Stromal cell of bone marrow (primary cell): ENCODE measurements around the gene GDPGP1.
"Not testable (repeated sequence)": the region's sequence is repeated elsewhere in the genome, so short reads cannot be mapped to it uniquely, and the experiment has no call there.

ENCODE experiments used
- DNase-seq: peaks from one replicate; pipeline ENCODE4 v3.0.0-alpha.2; 2012; ENCODE audit warnings: low read depth

The GDPGP1 gene

DNA sequence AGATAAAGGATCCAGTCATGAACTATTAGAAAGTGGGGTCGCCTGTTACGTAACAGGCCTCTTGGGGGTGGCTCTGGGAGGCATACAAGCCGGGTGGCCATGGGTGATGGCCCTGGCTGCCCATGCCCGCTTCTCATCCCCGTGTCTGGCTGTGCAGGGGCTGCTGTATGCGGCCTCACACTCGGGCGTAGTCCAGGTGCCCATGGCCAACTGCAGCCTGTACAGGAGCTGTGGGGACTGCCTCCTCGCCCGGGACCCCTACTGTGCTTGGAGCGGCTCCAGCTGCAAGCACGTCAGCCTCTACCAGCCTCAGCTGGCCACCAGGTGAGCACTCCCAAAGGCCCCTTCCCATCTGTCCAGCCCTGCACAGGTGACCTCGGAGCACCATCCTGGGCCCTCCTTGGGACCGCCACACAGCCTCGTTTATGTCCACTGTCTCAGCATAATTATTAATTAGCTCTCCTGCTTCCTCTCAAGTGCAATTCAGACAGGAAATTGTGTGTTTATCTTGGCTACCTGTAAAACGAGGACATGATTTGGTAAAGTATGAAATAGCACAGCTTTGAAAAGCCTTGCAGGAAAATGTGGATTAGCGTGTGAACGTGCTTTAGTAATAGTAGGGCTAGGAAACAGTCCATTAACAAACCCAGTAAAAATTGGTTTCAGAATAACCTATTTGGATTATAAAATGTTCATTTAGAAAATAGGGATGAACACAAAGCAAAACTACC, 8.3 kb upstream of the GDPGP1 start:
- no peak for DNase-seq

DNA sequence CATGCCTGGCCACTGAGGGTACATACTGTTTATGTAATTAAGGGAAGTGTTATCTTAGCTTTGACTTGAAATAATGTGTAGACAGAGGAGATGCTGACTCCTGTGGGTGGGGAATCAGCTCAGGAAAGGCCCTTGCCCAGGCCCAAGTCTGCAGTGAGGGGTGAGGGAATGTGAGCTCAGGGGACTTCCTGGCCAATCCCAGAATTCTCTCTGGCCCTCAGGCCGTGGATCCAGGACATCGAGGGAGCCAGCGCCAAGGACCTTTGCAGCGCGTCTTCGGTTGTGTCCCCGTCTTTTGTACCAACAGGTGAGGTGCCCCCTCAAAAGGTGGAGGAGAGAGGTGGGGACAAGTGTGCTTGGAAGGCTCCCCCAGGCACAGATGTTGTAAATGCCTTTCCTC, 6.7 kb upstream of the GDPGP1 start:
- no peak for DNase-seq

GRCh38 chr15:90227816-90228772, 5.9 kb upstream of the GDPGP1 start:
- no peak for DNase-seq

DNA sequence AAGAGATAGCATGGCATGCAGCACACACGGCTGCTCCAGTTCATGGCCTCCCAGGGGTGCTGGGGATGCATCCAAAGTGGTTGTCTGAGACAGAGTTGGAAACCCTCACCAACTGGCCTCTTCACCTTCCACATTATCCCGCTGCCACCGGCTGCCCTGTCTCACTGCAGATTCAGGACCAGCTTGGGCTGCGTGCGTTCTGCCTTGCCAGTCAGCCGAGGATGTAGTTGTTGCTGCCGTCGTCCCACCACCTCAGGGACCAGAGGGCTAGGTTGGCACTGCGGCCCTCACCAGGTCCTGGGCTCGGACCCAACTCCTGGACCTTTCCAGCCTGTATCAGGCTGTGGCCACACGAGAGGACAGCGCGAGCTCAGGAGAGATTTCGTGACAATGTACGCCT, 5.0 kb upstream of the GDPGP1 start:
- no peak for DNase-seq

GRCh38 chr15:90230071-90230494, 3.9 kb upstream of the GDPGP1 start:
- no peak for DNase-seq

- DNase-seq, result no peak
These were observed 3.4 kb upstream of the GDPGP1 start for GRCh38 chr15:90230610-90231009.

DNA sequence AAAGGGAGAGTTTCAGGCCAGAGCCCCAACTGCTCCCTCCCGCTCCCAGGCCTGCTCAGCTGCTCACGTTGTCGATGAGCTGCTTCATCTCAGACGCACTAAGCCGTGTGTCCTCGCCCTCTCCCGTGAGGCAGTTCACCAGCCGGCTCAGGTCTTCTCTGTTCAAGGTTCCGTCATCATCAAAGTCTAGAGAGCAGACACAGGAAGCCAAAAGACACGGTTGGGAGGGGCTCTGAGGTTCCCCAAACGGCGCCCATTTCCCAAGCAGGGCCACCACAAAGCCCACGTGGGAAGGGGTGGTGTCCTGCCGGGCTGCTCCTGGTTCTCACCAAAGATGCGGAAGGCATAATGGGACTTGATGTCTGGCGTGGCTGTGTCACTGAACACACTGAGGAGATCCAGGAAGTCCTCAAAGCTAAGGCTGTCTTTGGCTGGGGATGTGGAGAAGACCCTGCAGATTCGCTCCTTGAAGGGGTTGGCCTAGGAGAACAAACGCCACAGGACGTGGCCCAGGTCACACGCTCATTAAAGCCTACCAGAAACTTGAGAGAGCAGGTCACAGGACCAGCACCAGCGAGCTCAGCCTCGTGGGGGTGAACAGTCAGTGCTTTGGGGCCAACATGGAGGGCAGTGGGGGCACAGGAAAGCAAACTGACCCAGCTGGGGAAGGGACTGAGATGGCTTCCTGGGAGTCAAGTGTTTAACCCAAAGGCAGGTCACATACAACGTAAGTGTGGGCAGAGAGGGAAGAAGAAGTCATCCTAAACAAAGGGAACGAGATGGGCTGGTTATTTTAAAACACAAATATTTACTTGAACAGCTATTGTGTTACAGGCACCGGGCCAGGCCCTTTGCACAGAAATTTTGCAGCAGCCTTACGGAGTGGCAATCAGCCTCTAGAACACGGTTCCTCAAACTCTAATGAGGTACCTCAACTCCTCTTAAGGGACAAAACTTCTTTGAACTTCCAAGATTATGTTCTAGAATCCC, 2.7 kb upstream of the GDPGP1 start:
- no peak for DNase-seq

DNA sequence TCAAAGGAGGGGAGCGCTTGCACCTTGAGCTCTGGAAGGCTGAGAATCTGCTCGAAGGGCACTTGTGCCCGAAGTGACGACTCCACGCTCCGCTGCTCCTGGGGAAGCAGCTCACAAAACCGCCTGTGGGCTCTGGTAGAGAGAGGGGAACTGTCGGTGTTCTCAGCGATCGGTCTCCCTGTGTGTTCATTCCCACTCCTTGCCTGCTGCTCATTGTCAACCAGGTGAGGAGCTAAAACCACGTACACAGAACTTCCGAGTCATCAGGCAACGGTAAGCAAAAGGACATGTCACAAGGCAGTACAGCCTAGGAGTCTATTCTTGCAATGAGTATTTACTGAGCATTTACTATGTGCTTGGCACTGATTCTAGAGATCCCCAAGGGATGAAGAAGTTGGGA, 1.8 kb upstream of the GDPGP1 start:
- no peak for DNase-seq

- DNase-seq, result no peak
These were observed 1.0 kb upstream of the GDPGP1 start for GRCh38 chr15:90232941-90233386.

GRCh38 chr15:90233387-90234095, 468 bp upstream of the GDPGP1 start, which contains the start of gene CIB1:
Gene CIB1 (minus strand): TSS chr15:90233941. CDS start chr15:90233885, 56 bp downstream.
- DNase-seq, result peak; percentile 95

GRCh38 chr15:90239371-90239770, 5.4 kb downstream of the GDPGP1 start:
- no peak for DNase-seq

- no peak for DNase-seq
These were observed 6.8 kb downstream of the GDPGP1 start for GRCh38 chr15:90240856-90241255.

DNA sequence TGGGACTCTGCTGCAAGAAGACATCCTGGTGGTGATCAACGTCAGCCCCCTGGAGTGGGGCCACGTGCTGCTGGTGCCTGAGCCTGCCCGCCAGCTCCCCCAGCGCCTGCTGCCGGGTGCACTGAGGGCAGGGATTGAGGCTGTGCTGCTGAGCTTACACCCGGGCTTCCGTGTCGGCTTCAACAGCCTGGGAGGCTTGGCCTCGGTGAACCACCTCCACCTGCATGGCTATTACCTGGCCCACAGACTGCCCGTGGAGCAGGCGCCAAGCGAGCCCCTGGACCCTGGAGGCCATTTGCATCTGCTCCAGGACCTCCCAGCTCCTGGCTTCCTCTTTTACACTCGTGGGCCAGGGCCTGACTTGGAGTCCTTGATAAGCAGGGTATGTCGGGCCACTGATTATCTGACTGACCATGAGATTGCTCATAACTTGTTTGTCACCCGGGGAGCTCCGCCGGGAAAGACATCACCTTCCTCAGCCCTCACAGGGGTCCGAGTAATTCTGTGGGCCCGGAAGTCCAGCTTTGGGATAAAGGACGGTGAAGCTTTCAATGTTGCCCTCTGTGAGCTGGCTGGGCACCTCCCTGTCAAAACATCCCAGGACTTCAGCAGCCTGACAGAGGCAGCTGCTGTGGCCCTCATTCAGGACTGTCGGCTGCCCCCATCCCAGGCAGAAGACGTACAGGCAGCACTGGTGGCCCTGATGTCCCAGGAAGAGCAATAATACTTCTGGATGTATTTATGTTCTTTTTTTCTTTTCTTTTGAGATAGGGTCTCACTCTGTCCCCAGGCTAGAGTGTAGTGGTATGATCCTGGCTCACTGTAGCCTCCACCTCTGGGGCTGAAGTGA, 7.6 kb downstream of the GDPGP1 start:
- no peak for DNase-seq

GRCh38 chr15:90243943-90244639, 10.1 kb downstream of the GDPGP1 start:
- no peak for DNase-seq

GRCh38 chr15:90248789-90249202, 14.8 kb downstream of the GDPGP1 start:
- no peak for DNase-seq

GRCh38 chr15:90249203-90249863, 15.3 kb downstream of the GDPGP1 start, which contains the start of gene TTLL13:
Gene TTLL13 (plus strand): TSS chr15:90249556. CDS start chr15:90250631, 1,075 bp downstream.
- peak; percentile 57 for DNase-seq

GRCh38 chr15:90257776-90258175, 23.8 kb downstream of the GDPGP1 start:
- no peak for DNase-seq

GRCh38 chr15:90259524-90259923, 25.5 kb downstream of the GDPGP1 start:
- no peak for DNase-seq

- DNase-seq, result not testable (repeated sequence)
These were observed 26.7 kb downstream of the GDPGP1 start for GRCh38 chr15:90260731-90261130.
